NCI-H1092 (cell line): Measurements from ENCODE around the gene OTOL1.
A peak's percentile ranks its signal among the peaks of the same experiment; 100 is the strongest.
"Not testable (repeated sequence)": the region's sequence is repeated elsewhere in the genome, so short reads cannot be mapped to it uniquely, and the experiment has no call there.

ENCODE experiments used
- DNase-seq: peaks from one replicate; lab custom pipeline; 2025; lab: John Stamatoyannopoulos, UW

The OTOL1 gene

GRCh38 chr3:161496508-161496907, at the start of gene OTOL1:
OTOL1 (plus strand) TSS chr3:161496808; CDS start chr3:161496808, 0 bp downstream.
- no peak for DNase-seq

GRCh38 chr3:161449785-161450184, 46.8 kb upstream of the OTOL1 start:
- DNase-seq, result no peak

DNA sequence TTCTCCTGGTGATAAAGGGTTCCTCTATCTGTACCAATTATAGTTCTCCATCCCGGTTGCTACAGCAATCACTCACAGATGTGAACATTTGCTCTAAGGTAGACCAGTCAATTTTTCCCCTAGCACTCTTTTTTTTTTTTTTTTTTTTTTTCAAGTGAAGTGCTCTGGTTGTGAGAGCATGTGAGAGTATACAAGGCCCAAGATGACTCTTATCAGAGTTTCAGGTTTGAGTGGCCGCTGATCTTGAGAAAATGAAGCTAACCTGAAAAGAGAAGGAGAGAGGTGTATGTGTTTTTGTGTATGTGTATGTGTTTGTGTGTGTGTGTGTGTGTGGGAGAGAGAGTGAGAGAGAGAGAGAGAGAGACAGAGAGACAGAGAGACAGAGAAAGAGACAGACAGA, 44.4 kb upstream of the OTOL1 start:
- DNase-seq, result no peak

DNA sequence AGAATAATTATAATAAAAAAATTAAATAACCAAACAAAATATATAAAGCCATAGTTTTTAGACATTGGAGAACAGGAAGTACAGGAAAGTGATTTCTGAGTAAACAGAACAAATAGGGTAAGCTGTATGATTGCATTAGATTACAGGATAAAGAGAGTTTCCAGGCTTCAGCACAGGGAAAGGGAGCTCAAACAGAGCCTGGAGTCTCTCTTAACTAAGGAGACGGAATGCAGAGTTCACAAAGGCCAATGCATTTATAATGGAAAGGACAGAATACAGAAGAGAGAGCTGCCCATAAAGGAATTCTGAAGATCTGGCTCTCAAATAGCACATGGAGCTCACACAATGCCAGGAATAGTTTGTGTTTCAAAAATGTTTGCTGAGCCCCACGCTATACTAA, 42.0 kb upstream of the OTOL1 start:
- DNase-seq, result no peak

DNA sequence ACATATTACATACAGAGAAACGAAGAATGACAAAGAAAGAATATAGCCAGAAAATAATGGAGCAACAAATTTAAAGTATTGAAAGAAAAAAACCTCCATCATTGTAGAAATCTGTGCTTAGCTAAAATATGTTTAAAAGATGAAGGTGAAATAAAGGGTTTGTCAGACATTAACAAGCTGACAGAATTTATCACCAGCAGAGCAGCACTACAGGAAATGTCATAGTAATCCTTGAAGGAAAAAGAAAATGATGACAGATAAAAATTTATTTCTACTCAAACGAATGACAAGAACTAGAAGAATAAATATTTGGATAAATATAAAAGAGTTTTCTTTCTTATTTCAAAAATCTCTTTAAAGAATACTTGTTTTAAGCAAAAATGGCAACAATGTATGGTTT, 40.6 kb upstream of the OTOL1 start:
- no peak for DNase-seq

DNA sequence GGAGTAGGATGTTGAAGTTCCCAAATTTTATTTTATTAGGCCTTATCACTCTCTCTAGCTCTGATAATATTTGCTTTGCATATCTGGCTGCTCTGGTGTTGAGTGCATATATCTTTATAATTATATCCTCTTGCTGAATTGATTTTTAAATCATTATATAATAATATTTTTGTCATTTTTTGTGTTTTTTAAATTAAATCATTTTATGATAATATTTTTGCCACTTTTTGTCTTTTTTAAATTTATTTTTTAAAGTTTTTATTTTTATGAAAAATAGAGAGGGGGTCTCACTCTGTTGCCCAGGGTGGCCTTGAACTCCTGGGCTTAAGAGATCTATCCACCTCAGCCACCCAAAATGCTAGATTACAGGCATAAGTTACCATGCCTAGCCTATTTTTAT, 34.5 kb upstream of the OTOL1 start:
- no peak for DNase-seq

GRCh38 chr3:161471211-161471610, 25.4 kb upstream of the OTOL1 start:
- no peak for DNase-seq

DNA sequence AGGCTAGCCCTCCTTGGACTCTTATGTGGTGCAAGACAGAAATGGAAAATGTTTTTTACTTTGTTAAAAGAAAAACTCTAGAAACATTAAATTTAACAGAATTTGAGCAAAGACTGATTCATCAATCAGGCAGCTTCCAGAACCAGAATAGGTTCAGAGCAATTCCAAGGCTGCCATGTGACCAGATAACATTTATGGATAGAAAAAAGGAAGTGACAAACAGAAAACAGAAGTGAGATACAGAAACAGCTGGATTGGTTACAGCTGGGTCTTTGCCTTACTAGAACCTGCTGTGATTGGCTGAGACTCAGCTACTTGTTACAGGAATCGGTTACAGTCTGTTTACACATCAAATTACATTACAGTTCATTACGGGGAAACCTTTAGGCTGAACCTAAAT, 22.5 kb upstream of the OTOL1 start:
- no peak for DNase-seq

DNA sequence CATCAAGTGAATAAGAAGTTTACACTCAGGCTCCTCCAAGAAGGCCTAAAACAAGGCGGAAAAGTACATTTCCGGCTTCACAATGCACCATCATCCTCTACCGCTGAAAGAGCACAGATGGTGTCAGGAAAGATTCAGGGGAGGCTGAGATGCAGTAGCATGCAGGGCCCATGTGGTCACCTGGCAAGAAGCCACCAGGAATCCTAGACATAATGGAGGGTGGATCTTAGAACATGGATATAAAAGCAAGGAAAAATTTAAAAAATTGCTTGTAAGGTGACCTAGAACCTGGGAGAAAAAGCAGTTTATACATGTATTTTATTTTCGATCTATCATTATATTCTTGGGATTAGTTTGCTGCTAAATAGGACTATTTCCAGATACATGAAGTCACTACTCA, 21.9 kb upstream of the OTOL1 start:
- DNase-seq, result no peak

DNA sequence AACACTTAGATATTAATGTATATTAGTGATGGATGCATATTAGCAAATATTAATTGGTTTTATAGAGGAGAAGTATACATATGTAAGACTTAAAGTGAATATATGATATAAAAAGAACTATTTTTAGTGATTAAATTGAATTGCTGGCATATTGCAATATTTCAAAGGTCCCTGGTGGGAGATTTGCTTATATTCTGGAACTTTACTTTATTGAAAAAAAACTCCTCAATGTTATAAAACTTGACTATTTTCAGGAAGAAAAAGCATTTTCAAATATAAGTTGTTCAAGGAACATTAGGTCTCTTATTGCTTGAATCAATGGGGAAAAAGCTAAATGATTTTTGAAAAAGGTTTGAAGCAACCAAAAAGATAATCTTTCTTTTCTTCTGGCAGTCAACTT, 21.4 kb upstream of the OTOL1 start:
- no peak for DNase-seq

DNA sequence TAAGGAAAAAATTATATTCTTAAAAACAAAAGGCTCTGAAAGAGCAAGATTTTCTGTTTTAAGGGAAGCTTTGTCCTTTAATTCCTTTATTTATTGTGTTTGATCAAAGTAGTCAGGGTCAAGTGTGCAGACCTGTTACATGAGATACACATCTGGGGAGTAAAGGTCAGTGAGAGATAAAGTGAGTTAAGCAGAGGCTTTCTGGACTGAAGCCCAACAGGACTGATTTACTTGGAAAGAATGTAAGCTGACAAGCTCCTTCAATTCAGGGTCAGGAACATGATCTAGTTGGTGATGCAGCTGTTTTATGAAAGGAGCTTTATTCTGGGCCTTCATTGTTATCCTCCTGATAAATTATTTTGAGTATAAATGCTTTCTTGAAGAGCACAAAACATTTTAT, 20.7 kb upstream of the OTOL1 start:
- DNase-seq, result no peak

GRCh38 chr3:161484226-161484625, 12.4 kb upstream of the OTOL1 start:
- no peak for DNase-seq

DNA sequence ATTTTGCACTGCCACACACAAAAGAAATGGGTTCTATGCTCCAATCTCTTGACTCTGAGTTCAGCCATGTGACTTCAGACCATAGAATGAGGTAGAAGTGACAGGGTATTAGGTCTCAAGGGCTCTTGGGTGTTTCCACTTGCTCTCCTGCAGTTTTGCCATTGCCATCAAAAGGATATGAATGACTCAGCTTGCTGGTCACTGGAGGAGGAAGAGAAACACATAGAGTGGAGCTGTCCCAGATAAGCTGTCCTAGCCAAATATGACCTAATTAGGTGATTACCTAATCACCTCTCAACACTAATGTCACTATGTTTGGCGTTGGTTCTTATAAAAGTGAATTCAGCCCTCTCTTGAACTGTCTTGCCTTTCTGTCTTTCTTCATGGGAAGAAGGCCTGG, 8.3 kb upstream of the OTOL1 start:
- DNase-seq, result not testable (repeated sequence)

GRCh38 chr3:161489395-161489794, 7.2 kb upstream of the OTOL1 start:
- no peak for DNase-seq

- not testable (repeated sequence) for DNase-seq
Measured at GRCh38 chr3:161490845-161491244, 5.8 kb upstream of the OTOL1 start.

GRCh38 chr3:161498259-161498921, 1.8 kb downstream of the OTOL1 start:
- DNase-seq, result no peak

GRCh38 chr3:161500068-161500796, 3.6 kb downstream of the OTOL1 start:
- no peak for DNase-seq

GRCh38 chr3:161503271-161503670, 6.7 kb downstream of the OTOL1 start:
- no peak for DNase-seq

DNA sequence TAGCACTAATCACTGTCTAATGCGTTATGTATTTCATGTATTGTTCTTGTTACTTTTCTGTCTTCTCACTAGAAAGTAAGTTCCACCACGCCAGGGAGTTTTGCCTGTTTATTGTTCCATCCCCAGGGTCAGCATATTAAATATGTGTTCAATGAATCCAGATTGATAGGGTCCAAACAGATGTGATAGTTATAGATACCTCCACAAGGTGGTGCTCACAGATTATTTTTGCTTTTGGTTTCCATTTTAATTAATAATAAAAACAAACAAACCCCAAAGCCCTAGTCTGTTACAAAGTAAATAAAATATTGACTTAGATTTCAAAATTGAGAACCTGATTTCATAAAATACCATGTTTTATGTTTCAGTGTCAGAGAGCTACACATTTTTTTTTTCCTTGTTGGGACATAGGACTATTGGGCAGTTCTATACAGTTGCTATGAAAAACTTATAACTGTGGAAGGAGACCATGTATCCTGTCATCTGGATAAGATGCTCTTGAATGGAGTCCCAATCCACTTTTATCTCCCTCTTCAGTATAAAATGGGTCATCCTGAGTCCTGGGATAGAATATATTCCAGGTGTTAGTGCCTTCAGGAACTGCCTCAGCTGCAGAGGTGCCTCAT, 12.4 kb downstream of the OTOL1 start:
- peak; percentile 7 for DNase-seq

DNA sequence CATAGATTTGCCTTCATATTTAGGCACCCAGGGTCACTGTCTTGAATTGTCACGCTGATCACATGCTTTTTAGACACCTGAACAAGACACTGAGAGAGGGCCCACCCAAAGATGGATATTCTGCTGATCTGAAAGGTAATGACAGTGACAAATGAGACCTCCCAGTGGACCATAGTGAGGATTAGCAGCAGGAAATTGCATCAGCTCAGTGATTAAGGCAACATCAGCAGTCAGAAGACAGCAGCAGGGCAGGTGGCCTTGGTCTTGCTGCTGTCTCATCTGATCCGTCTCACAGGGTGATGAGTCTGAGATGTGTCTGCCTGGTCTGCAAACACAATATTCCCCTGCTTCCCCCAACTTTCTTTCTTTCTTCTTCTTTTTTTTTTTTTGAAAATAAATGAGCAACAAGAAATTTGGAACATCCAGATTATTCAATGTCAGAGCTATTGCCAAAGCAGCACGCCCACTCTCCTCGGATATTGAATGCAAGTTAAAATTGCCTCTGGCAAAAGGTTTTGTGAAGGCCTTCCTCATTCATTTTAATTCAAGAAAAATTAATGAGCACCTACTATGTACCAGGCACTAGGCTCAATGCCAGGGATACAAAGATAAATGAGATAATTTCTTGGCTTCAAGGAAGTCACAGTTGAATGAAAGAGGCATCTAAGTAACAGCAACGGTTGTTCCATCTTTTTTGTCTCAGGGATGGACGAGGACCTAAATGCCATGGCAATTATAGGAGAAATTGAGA, 14.1 kb downstream of the OTOL1 start:
- no peak for DNase-seq

DNA sequence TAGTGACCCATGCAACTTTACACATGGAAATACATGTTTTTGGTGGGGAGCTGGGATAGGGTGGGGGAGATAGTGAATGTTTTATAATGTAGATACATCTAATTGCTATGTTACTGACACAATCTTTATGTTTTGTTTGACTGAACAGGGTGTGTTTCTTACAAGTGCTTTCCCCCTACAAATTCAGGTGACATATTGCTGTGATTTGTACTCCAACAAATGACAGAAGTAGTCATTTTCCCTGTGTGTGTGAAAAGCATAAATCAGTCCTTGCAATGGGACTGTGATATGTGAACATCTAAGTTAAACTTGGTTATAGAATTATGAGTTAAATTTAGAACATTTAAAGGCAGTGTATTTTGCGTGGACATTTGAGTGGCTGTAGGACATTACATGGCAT, 27.3 kb downstream of the OTOL1 start:
- DNase-seq, result no peak

GRCh38 chr3:161531930-161532329, 35.3 kb downstream of the OTOL1 start:
- no peak for DNase-seq

DNA sequence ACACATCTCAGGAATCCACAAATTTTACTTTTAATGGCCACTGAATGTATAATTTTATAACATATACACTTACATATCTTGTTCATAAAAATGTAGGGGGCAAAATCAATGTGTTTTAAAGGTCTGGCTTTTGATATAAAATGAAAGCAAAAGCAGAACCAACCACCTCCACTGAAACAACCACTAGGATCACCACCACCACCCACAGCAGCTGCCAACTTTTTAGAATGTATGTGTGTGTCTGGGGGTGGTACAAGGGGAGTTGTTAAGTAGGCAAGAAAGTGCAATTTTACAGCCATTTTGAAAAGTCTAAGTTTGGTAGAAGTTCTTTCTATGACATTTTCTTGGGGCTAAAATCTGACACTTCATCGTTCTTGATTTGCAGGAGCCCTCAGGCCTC, 44.0 kb downstream of the OTOL1 start:
- no peak for DNase-seq
